ENCODE results near the gene HTR3E. TPM values are rescaled to one million over a fixed set of nuclear protein-coding genes. Genes with fewer than 3 reads are reported as not detected.
A peak's percentile ranks its signal among the peaks of the same experiment; 100 is the strongest.

Gene HTR3E
- total RNA-seq, 1 experiment from 2014 or later, result not detected

GRCh38 chr3:184132945-184133344 lies 36.1 kb downstream of the HTR3E start (continued):
- no peak for TF ChIP-seq ATF6 (CRISPR knock-in tag; IDR thresholded peaks at IDR 0.05)
- no peak for TF ChIP-seq ZMAT4 (CRISPR knock-in tag; IDR thresholded peaks at IDR 0.05)
- no peak for TF ChIP-seq TCF7 (CRISPR knock-in tag; IDR thresholded peaks at IDR 0.05; ENCODE audit: low read depth)
- TF ChIP-seq ATF1 (CRISPR knock-in tag; IDR thresholded peaks at IDR 0.05), result no peak
- no peak for TF ChIP-seq OVOL2 (CRISPR knock-in tag; IDR thresholded peaks at IDR 0.05; ENCODE audit: borderline replicate concordance)
- no peak for TF ChIP-seq MYBL2 (CRISPR knock-in tag; IDR thresholded peaks at IDR 0.05)

- H3K27ac Mint-ChIP-seq, result peak overlapping the region; percentile 89
- peak overlapping the region; percentile 94 for H3K4me3 Mint-ChIP-seq
- no peaks in the 10 kb centered on the region for H3K27me3 Mint-ChIP-seq (ENCODE audit: low read depth)
- H3K4me1 Mint-ChIP-seq, result peaks cover 20% of the 10 kb centered on the region
- DNase-seq (ENCODE audit: low spot score) (peak; percentile 83), ATAC-seq (peak; percentile 60)
- 0 out of 2 replicates have a peak, but pooled peaks cover 3% of the 10 kb centered on the region for H3K36me3 Mint-ChIP-seq
- H3K9me3 Mint-ChIP-seq, result no peaks in the 10 kb centered on the region
- CTCF ChIA-PET, result interaction anchor here (0.8 to 2.8 kb wide), 11 partner anchors 14 to 249 kb away, joined by 3 to 12 read pairs (median 4); partner anchors contain the start of genes ABCC5, CAMK2N2 and PARL
- POLR2A ChIA-PET, result interaction anchor here (1.4 kb wide), 1 partner anchor 26 kb away, joined by 3 read pairs; no protein-coding TSS in a partner anchor
- TF ChIP-seq TP53 (CRISPR knock-in tag; IDR thresholded peaks at IDR 0.05) (no peak), ZMAT4 (CRISPR knock-in tag; IDR thresholded peaks at IDR 0.05) (no peak), CDX4 (CRISPR knock-in tag; IDR thresholded peaks at IDR 0.05; ENCODE audit: borderline replicate concordance) (no peak), NFATC4 (CRISPR knock-in tag; IDR thresholded peaks at IDR 0.05) (no peak), CBFB (CRISPR knock-in tag; IDR thresholded peaks at IDR 0.05; ENCODE audit: low read depth) (no peak), MYBL2 (CRISPR knock-in tag; IDR thresholded peaks at IDR 0.05) (no peak), FOXP1 (CRISPR knock-in tag; IDR thresholded peaks at IDR 0.05; ENCODE audit: borderline replicate concordance) (no peak), SMAD3 (CRISPR knock-in tag; IDR thresholded peaks at IDR 0.05; ENCODE audit: borderline replicate concordance) (peak; percentile 60; the same call in 1 of the 2 replicates), E2F5 (CRISPR knock-in tag; IDR thresholded peaks at IDR 0.05) (0 out of 2 replicates have a peak, but pooled peaks have one; percentile 29), ATF2 (CRISPR knock-in tag; IDR thresholded peaks at IDR 0.05; ENCODE audit: borderline replicate concordance, low read depth) (no peak), HMGA2 (CRISPR knock-in tag; IDR thresholded peaks at IDR 0.05) (no peak), FOXJ3 (CRISPR knock-in tag; IDR thresholded peaks at IDR 0.05; ENCODE audit: borderline replicate concordance) (no peak), EMX1 (CRISPR knock-in tag; IDR thresholded peaks at IDR 0.05) (no peak), E2F4 (CRISPR knock-in tag; IDR thresholded peaks at IDR 0.05; ENCODE audit: borderline replicate concordance, low read depth) (no peak), CREM (CRISPR knock-in tag; IDR thresholded peaks at IDR 0.05) (peak; percentile 6; the same call in 1 of the 2 replicates), ZNF232 (CRISPR knock-in tag; IDR thresholded peaks at IDR 0.05) (no peak), ZNF219 (CRISPR knock-in tag; IDR thresholded peaks at IDR 0.05; ENCODE audit: borderline replicate concordance) (no peak), USF2 (CRISPR knock-in tag; IDR thresholded peaks at IDR 0.05) (peak; percentile 57; the same call in 1 of the 2 replicates), ZNF416 (CRISPR knock-in tag; IDR thresholded peaks at IDR 0.05) (no peak), JAZF1 (CRISPR knock-in tag; IDR thresholded peaks at IDR 0.05) (no peak), ETV6 (CRISPR knock-in tag; IDR thresholded peaks at IDR 0.05) (peak; percentile 82)
These were observed 37.2 kb downstream of the HTR3E start for GRCh38 chr3:184133840-184134745.
